ENCODE measurements around the gene SMARCD1.
A peak's percentile ranks its signal among the peaks of the same experiment; 100 is the strongest.

SMARCD1 gene

GRCh38 chr12:50104417-50105366, 19.6 kb downstream of the SMARCD1 start:
- peak; percentile 38 for DNase-seq (ENCODE audit: low spot score)

GRCh38 chr12:50105913-50106450, 20.8 kb downstream of the SMARCD1 start:
- DNase-seq (ENCODE audit: low spot score), result no peak

GRCh38 chr12:50106907-50107306, 21.8 kb downstream of the SMARCD1 start:
- DNase-seq (ENCODE audit: low spot score), result no peak

GRCh38 chr12:50107416-50108268, 22.5 kb downstream of the SMARCD1 start:
- DNase-seq (ENCODE audit: low spot score), result no peak

- DNase-seq (ENCODE audit: low spot score), result no peak
Measured at GRCh38 chr12:50109319-50109718, 24.2 kb downstream of the SMARCD1 start.

- peak; percentile 61 for DNase-seq (ENCODE audit: low spot score)
Measured at GRCh38 chr12:50110127-50110761, 25.1 kb downstream of the SMARCD1 start.

GRCh38 chr12:50110762-50111351, 25.7 kb downstream of the SMARCD1 start:
- peak; percentile 95 for DNase-seq (ENCODE audit: low spot score)

GRCh38 chr12:50111395-50111692, 26.2 kb downstream of the SMARCD1 start:
- DNase-seq (ENCODE audit: low spot score), result no peak

- peak; percentile 100 for DNase-seq (ENCODE audit: low spot score)
Measured at GRCh38 chr12:50111693-50112455, 26.7 kb downstream of the SMARCD1 start, which contains the start of gene COX14. TSS of gene COX14 (plus strand) at chr12:50112236. CDS start at chr12:50120044, 7,808 bp downstream.

GRCh38 chr12:50112456-50113218, 27.5 kb downstream of the SMARCD1 start:
- peak; percentile 65 for DNase-seq (ENCODE audit: low spot score)

GRCh38 chr12:50117057-50117622, 32.0 kb downstream of the SMARCD1 start:
- DNase-seq (ENCODE audit: low spot score), result no peak

GRCh38 chr12:50119387-50119786, 34.2 kb downstream of the SMARCD1 start:
- no peak for DNase-seq (ENCODE audit: low spot score)

GRCh38 chr12:50120521-50120920, 35.4 kb downstream of the SMARCD1 start:
- no peak for DNase-seq (ENCODE audit: low spot score)

- DNase-seq (ENCODE audit: low spot score), result no peak
Measured at GRCh38 chr12:50120953-50121352, 35.8 kb downstream of the SMARCD1 start.

- no peak for DNase-seq (ENCODE audit: low spot score)
Measured at GRCh38 chr12:50121641-50122040, 36.5 kb downstream of the SMARCD1 start.

GRCh38 chr12:50123203-50123602, 38.1 kb downstream of the SMARCD1 start:
- no peak for DNase-seq (ENCODE audit: low spot score)

- no peak for DNase-seq (ENCODE audit: low spot score)
Measured at GRCh38 chr12:50127546-50127945, 42.4 kb downstream of the SMARCD1 start.

- DNase-seq (ENCODE audit: low spot score), result no peak
Measured at GRCh38 chr12:50129290-50129689, 44.1 kb downstream of the SMARCD1 start.

GRCh38 chr12:50132505-50133135, 47.5 kb downstream of the SMARCD1 start:
- peak; percentile 55 for DNase-seq (ENCODE audit: low spot score)
